Endothelial cell of umbilical vein (primary cell): ENCODE data around the gene FABP7. TPM values are rescaled to one million over a fixed set of nuclear protein-coding genes. Genes with fewer than 3 reads are reported as not detected.

ENCODE experiments used
- BruUV-seq: library from RNA; stranded (reverse); fragments of 400-500 nt; replicated peaks from 2 replicates; lab custom pipeline; 2021; lab: Mats Ljungman, UMichigan
- CTCF ChIA-PET: fragments of 300-600, 350-600 bp; sonication (Branson Sonifier 250); formaldehyde crosslinking; loops from one replicate; lab custom pipeline; 2021; ENCODE audit warnings: antibody characterized with exemption, inconsistent platforms; lab: Charles Lee
- POLR2A ChIA-PET: fragments of 300-600, 350-600 bp; sonication (Branson Sonifier 250); formaldehyde crosslinking; loops from one replicate; lab custom pipeline; 2021; ENCODE audit warnings: antibody characterized with exemption, inconsistent platforms; lab: Charles Lee
- DNase-seq: peaks from one replicate; pipeline ENCODE4 v3.0.0-alpha.2; 2011; ENCODE audit warnings: low read depth, low spot score
- FAIRE-seq: peaks from 2 replicates; lab custom pipeline; 2011; peaks lifted over from hg19 to GRCh38; lab: Jason Lieb, UNC
- H2AFZ ChIP-seq: 2 replicates; pipeline ENCODE4 v1.6.0; 2012; ENCODE audit warnings: low read depth, low read length, control low read depth, inconsistent platforms
- H3K27ac ChIP-seq: 2 replicates; pipeline ENCODE4 v1.5.1; 2011; ENCODE audit warnings: low read depth, mild to moderate bottlenecking, control low read depth, low read length, moderate library complexity; ENCODE audit not compliant: insufficient read depth
- H3K27me3 ChIP-seq, 2 experiments: 2 replicates each; pipeline versions ENCODE4 v1.6.0 to v1.6.1; 2011; ENCODE audit warnings: low read length in 2 of 2, mixed read lengths in 1 of 2; ENCODE audit not compliant: control insufficient read depth in 2 of 2, insufficient read depth in 2 of 2
- H3K36me3 ChIP-seq, 2 experiments: 2 replicates in 1 of 2; 3 replicates in 1 of 2; pipeline ENCODE4 v1.5.1; 2011; ENCODE audit warnings: low read length in 2 of 2, mild to moderate bottlenecking in 1 of 2, moderate library complexity in 1 of 2; ENCODE audit not compliant: control insufficient read depth in 2 of 2, insufficient read depth in 2 of 2; ENCODE audit errors: extremely low read depth in 1 of 2
- H3K4me1 ChIP-seq: 3 replicates; pipeline ENCODE4 v1.5.1; 2011; ENCODE audit warnings: mild to moderate bottlenecking, low read length; ENCODE audit not compliant: control insufficient read depth, insufficient read depth; ENCODE audit errors: extremely low read depth
- H3K4me2 ChIP-seq: 2 replicates; pipeline ENCODE4 v1.6.1; 2011; ENCODE audit warnings: low read length, control low read depth, mixed read lengths; ENCODE audit not compliant: insufficient read depth
- H3K4me3 ChIP-seq, 3 experiments: fragments of 200-600 bp in 1 of 3; sonication (generic), shearing (Covaris generic) in 1 of 3; replicated peaks in 1 of 3; 2 replicates each; pipeline ENCODE4 v1.5.1; 2011 to 2016; ENCODE audit warnings: control low read depth in 3 of 3, low read length in 3 of 3, mild to moderate bottlenecking in 2 of 3, inconsistent platforms in 1 of 3, low read depth in 1 of 3, moderate library complexity in 1 of 3; ENCODE audit not compliant: insufficient read depth in 1 of 3
- H3K79me2 ChIP-seq: 2 replicates; pipeline ENCODE4 v1.6.0; 2012; ENCODE audit warnings: low read length, inconsistent platforms; ENCODE audit not compliant: control insufficient read depth, insufficient read depth
- H3K9ac ChIP-seq: replicated peaks from 2 replicates; pipeline ENCODE3; 2011; ENCODE audit warnings: low read length, control low read depth; ENCODE audit not compliant: insufficient read depth; ENCODE audit errors: extremely low read depth
- H3K9me1 ChIP-seq: replicated peaks from 3 replicates; pipeline ENCODE4 v1.6.0; 2011; ENCODE audit warnings: mild to moderate bottlenecking, low read length; ENCODE audit not compliant: control insufficient read depth, insufficient read depth; ENCODE audit errors: extremely low read depth
- H3K9me3 ChIP-seq: replicated peaks from 2 replicates; pipeline ENCODE4 v1.5.1; 2012; ENCODE audit warnings: low read length, inconsistent platforms; ENCODE audit not compliant: control insufficient read depth, insufficient read depth
- H4K20me1 ChIP-seq: replicated peaks from 2 replicates; pipeline ENCODE3; 2011; ENCODE audit warnings: mild to moderate bottlenecking, low read length; ENCODE audit not compliant: control insufficient read depth, insufficient read depth; ENCODE audit errors: extremely low read depth
- CTCF ChIP-seq, 2 donors: IDR thresholded peaks; 1 replicate in 1 of 2; 2 replicates in 1 of 2; pipeline ENCODE4 v1.5.1; 2011; ENCODE audit warnings: low read length in 2 of 2, mild to moderate bottlenecking in 2 of 2, moderate library complexity in 2 of 2, control low read depth in 1 of 2, inconsistent platforms in 1 of 2, low read depth in 1 of 2; ENCODE audit not compliant: insufficient read depth in 1 of 2; ENCODE audit errors: extremely low read depth in 1 of 2
- EZH2 ChIP-seq: IDR thresholded peaks from 2 replicates; pipeline ENCODE4 v1.6.1; 2012; ENCODE audit warnings: borderline replicate concordance, low read depth, mild to moderate bottlenecking, moderate library complexity, low read length, inconsistent platforms; ENCODE audit not compliant: severe bottlenecking
- FOS ChIP-seq: IDR thresholded peaks from 2 replicates; pipeline ENCODE4 v1.6.1; 2011; ENCODE audit warnings: mild to moderate bottlenecking, low read length, moderate library complexity, borderline replicate concordance; ENCODE audit not compliant: insufficient read depth
- GATA2 ChIP-seq: IDR thresholded peaks from 2 replicates; pipeline ENCODE4 v1.7.0; 2011; ENCODE audit warnings: low read depth, mild to moderate bottlenecking, moderate library complexity, mixed read lengths, low read length; ENCODE audit not compliant: insufficient read length, insufficient read depth
- JUN ChIP-seq: IDR thresholded peaks from 2 replicates; pipeline ENCODE4 v1.6.1; 2011; ENCODE audit warnings: borderline replicate concordance, low read depth; ENCODE audit not compliant: insufficient read length, insufficient read depth
- MAX ChIP-seq: IDR thresholded peaks from 2 replicates; pipeline ENCODE4 v1.6.1; 2011; ENCODE audit not compliant: insufficient read depth, insufficient read length
- MYC ChIP-seq: IDR thresholded peaks from one replicate; pipeline ENCODE4 v1.6.1; 2011; ENCODE audit warnings: mild to moderate bottlenecking, low read depth, low read length
- POLR2A ChIP-seq: IDR thresholded peaks from 2 replicates; pipeline ENCODE4 v1.6.1; 2012; ENCODE audit warnings: low read depth, mild to moderate bottlenecking, control low read depth, low read length
- POLR2AphosphoS5 ChIP-seq: IDR thresholded peaks from 2 replicates; pipeline ENCODE4 v1.6.1; 2012; ENCODE audit warnings: low read depth, mild to moderate bottlenecking, control low read depth, low read length, moderate library complexity; ENCODE audit not compliant: insufficient read depth
- dilution Hi-C: fragments of 300-500 bp; cut with MboI; formaldehyde crosslinking; loops from one replicate; pipeline ENCODE4 v1.15.0; 2019; ENCODE audit warnings: low sequenced_read_pairs; ENCODE audit not compliant: extremely low pct_ligation_motif_present
- intact Hi-C: fragments of 100-400 bp; cut with micrococcal nuclease; formaldehyde crosslinking; loops from one replicate; pipeline ENCODE4 v1.10.0; 2022
- polyA plus RNA-seq, 4 experiments: library from polyadenylated mRNA; depleted of rRNA in 3 of 4; stranded (reverse) in 3 of 4; unstranded in 1 of 4; fragments of >200 nt; gene quantifications; 2 replicates each; pipeline versions ENCODE4 v1.2.1 to v1.2.3, GENCODE V29; 2011 to 2012; ENCODE audit warnings: missing spikeins in 1 of 4
- total RNA-seq: library from RNA; stranded (reverse); gene quantifications from 2 replicates; pipeline ENCODE4 v1.2.3, GENCODE V29; 2021

The FABP7 gene
- total and polyA plus RNA-seq, 2 donors (not counting 3 experiments of a cell fraction or from before 2014, with no cell fraction given), result not detected

GRCh38 chr6:122829456-122829855 lies 49.9 kb downstream of the FABP7 start:
- Histone ChIP-seq H3K9me1 (no peaks in the 10 kb centered on the region), H3K27me3 (no peaks in the 10 kb centered on the region), H3K9me3 (no peaks in the 10 kb centered on the region), H3K79me2 (no peaks in the 10 kb centered on the region), H3K4me3 (no peak overlapping the region), H3K36me3 (no peaks in the 10 kb centered on the region), H2AFZ (no peak overlapping the region), H3K27ac (no peak overlapping the region), H3K4me1 (no peaks in the 10 kb centered on the region), H3K4me2 (no peak overlapping the region), H4K20me1 (no peaks in the 10 kb centered on the region), H3K9ac (no peak overlapping the region)
- dilution Hi-C loops, result no loop called here
- ChIA-PET POLR2A (no interaction called here), CTCF (interaction anchor here (1.3 kb wide), 1 partner anchor 9 kb away, joined by 3 read pairs; no protein-coding TSS in a partner anchor)
- BruUV-seq, result no TSS peak
- TF ChIP-seq MAX (no peak), CTCF (IDR thresholded peaks at IDR 0.05; ENCODE audit: extremely low read depth in 1 of 2, insufficient read depth in 1 of 2, low read depth in 1 of 2, low read length in 2 of 2) (no peak), JUN (no peak), POLR2AphosphoS5 (no peak), EZH2 (no peak), FOS (no peak), MYC (no peak), POLR2A (no peak), GATA2 (no peak)
- intact Hi-C loops, result no loop called here
- FAIRE-seq (no peak), DNase-seq (no peak)
